Neural cell (in vitro differentiated cells): ENCODE results near the gene TIGD3. TPM values are rescaled to one million over a fixed set of nuclear protein-coding genes. Genes with fewer than 3 reads are reported as not detected.

ENCODE experiments used
- H2AFZ ChIP-seq: fragments of 200-600, 300-800 bp; sonication (generic), shearing (Covaris generic); 2 replicates; pipeline ENCODE4 v1.6.0; 2014; ENCODE audit warnings: low read depth, mild to moderate bottlenecking, antibody characterized with exemption, low read length, moderate library complexity
- H3F3A ChIP-seq: fragments of 200-600 bp; shearing (Covaris generic); 2 replicates; pipeline ENCODE4 v1.6.1; 2016; ENCODE audit warnings: mild to moderate bottlenecking, moderate library complexity, mixed read lengths, antibody characterized with exemption, low read length; ENCODE audit not compliant: insufficient read depth, poor library complexity, severe bottlenecking
- H3K27ac ChIP-seq: fragments of 200-600, 300-800 bp; sonication (generic), shearing (Covaris generic); 2 replicates; pipeline ENCODE4 v1.5.1; 2014; ENCODE audit warnings: mild to moderate bottlenecking, low read length, moderate library complexity
- H3K27me3 ChIP-seq: fragments of 300-800, 200-600 bp; sonication (generic), shearing (Covaris generic); 2 replicates; pipeline ENCODE4 v1.6.0; 2014; ENCODE audit warnings: mild to moderate bottlenecking, low read depth, low read length, moderate library complexity; ENCODE audit not compliant: insufficient read depth
- H3K36me3 ChIP-seq: fragments of 300-800, 200-600 bp; sonication (generic), shearing (Covaris generic); 2 replicates; pipeline ENCODE4 v1.5.1; 2014; ENCODE audit warnings: mild to moderate bottlenecking, antibody characterized with exemption, low read length, moderate library complexity; ENCODE audit not compliant: insufficient read depth
- H3K4me2 ChIP-seq: fragments of 300-800, 200-600 bp; sonication (generic), shearing (Covaris generic); 2 replicates; pipeline ENCODE4 v1.6.0; 2014; ENCODE audit warnings: mild to moderate bottlenecking, low read length
- H3K4me3 ChIP-seq: fragments of 300-800, 200-600 bp; sonication (generic), shearing (Covaris generic); 2 replicates; pipeline ENCODE4 v1.5.1; 2014; ENCODE audit warnings: mild to moderate bottlenecking, low read length, moderate library complexity
- H3K79me2 ChIP-seq: fragments of 200-600 bp; shearing (Covaris generic); replicated peaks from 2 replicates; pipeline ENCODE4 v1.6.0; 2014; ENCODE audit warnings: mild to moderate bottlenecking, low read length, moderate library complexity; ENCODE audit not compliant: insufficient read depth
- H3K9ac ChIP-seq: fragments of 300-800, 200-600 bp; sonication (generic), shearing (Covaris generic); 2 replicates; pipeline ENCODE4 v1.6.1; 2016; ENCODE audit warnings: mild to moderate bottlenecking, low read length, mixed read lengths
- H3K9me2 ChIP-seq: fragments of 200-600 bp; shearing (Covaris generic); 2 replicates; pipeline ENCODE4 v1.6.1; 2016; ENCODE audit warnings: mild to moderate bottlenecking, low read length, mixed read lengths; ENCODE audit not compliant: insufficient read depth
- H3K9me3 ChIP-seq: fragments of 200-600, 300-800 bp; sonication (generic), shearing (Covaris generic); 2 replicates; pipeline ENCODE4 v1.6.1; 2016; ENCODE audit warnings: mild to moderate bottlenecking, mixed run types, low read length, moderate library complexity, mixed read lengths
- H4K20me1 ChIP-seq: fragments of 200-600 bp; shearing (Covaris generic); 2 replicates; pipeline ENCODE4 v1.6.1; 2016; ENCODE audit warnings: mild to moderate bottlenecking, mixed run types; ENCODE audit not compliant: insufficient read depth
- EP300 ChIP-seq: fragments of 450-650 bp; conservative IDR thresholded peaks from 2 replicates; pipeline ENCODE4 v1.6.1; 2014; ENCODE audit warnings: antibody characterized with exemption, mild to moderate bottlenecking, moderate library complexity; ENCODE audit not compliant: poor library complexity, severe bottlenecking
- EZH2 ChIP-seq: fragments of 200-600, 300-800 bp; shearing (Covaris generic), sonication (generic); IDR thresholded peaks from 2 replicates; pipeline ENCODE4 v1.6.1; 2014; ENCODE audit warnings: antibody characterized with exemption, low read length, borderline replicate concordance, mild to moderate bottlenecking; ENCODE audit not compliant: insufficient read depth, poor library complexity, severe bottlenecking
- MXI1 ChIP-seq: fragments of 450-650 bp; conservative IDR thresholded peaks from 2 replicates; pipeline ENCODE4 v1.6.1; 2014; ENCODE audit warnings: antibody characterized with exemption, mild to moderate bottlenecking; ENCODE audit not compliant: poor library complexity, severe bottlenecking
- POLR2AphosphoS5 ChIP-seq: IDR thresholded peaks from 2 replicates; pipeline ENCODE4 v1.6.1; 2012
- RAD21 ChIP-seq: fragments of 450-650 bp; conservative IDR thresholded peaks from 2 replicates; pipeline ENCODE4 v1.6.1; 2014; ENCODE audit warnings: antibody characterized with exemption, mild to moderate bottlenecking, moderate library complexity
- SMC3 ChIP-seq: fragments of 450-650 bp; conservative IDR thresholded peaks from 2 replicates; pipeline ENCODE4 v1.6.1; 2014; ENCODE audit warnings: antibody characterized with exemption, mild to moderate bottlenecking, moderate library complexity; ENCODE audit not compliant: poor library complexity
- TAF1 ChIP-seq: IDR thresholded peaks from 2 replicates; pipeline ENCODE4 v1.6.1; 2012; ENCODE audit warnings: low read depth
- polyA plus RNA-seq: library from polyadenylated mRNA; depleted of rRNA; stranded (reverse); fragments of >200 nt; gene quantifications from 2 replicates; pipeline ENCODE4 v1.2.3, GENCODE V29; 2014
- TF ChIP-seq, protein P1 (sequence below): IDR thresholded peaks from 2 replicates; pipeline ENCODE4 v1.6.1; 2012; ENCODE audit warnings: borderline replicate concordance
- TF ChIP-seq, protein P2 (sequence below): fragments of 450-650 bp; IDR thresholded peaks from 2 replicates; pipeline ENCODE4 v1.5.1; 2014; ENCODE audit warnings: antibody characterized with exemption, mild to moderate bottlenecking, moderate library complexity; ENCODE audit not compliant: poor library complexity, severe bottlenecking

TIGD3 gene
- polyA plus RNA-seq, 1 donor from 2014 or later: 16.1 TPM

DNA sequence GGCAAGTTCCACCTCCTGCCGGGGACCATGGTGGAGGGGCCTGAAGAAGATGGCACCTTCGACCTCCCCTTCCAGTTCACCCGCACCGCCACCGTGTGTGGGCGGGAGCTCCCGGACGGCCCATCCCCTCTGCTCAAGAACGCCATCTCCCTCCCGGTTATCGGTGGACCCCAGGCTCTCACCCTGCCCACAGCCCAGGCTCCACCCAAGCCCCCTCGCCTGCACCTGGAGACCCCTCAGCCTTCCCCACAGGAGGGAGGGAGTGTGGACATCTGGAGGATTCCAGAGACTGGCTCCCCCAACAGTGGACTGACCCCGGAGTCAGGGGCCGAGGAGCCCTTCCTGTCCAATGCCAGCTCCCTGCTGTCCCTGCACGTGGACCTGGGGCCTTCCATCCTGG is 33.5 kb upstream of the TIGD3 start:
- no peak overlapping the region for H3K27ac ChIP-seq

DNA sequence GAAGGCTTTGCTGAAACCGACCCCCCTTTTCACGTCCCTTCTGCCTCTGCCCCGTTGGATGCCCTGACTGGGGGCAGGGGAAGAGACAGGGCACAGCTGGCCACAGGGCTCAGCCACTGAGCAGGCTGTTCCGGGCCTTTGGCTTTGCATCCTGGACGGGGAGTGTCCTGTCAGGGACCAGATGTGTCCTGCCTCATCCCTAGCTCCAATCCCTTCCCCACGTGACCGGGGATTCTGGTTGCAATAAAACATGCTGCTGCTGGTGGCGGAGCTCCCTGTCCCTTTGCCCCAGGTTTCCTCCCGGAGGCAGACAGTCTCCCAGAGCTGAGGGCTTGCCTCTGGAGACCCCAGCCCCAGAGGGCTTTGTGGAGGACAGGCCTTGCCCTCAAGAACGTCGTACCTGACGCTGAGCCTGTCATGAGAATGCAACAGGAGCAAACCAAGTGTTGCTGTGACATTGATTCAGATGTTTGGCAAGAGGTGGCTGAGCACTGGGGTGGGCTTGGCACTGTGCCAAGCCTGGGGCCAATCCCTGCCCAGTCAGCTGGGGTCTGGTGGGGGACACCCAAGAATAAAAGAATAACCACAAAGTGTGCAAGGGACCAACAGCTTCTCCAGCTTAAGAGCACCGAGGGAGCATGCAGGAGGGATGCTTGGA is 32.6 kb upstream of the TIGD3 start:
- H3K27me3 ChIP-seq: no peaks in the 10 kb centered on the region
- no peak overlapping the region for H3K9ac ChIP-seq
- H3K4me2 ChIP-seq: no peak overlapping the region
- no peaks in the 10 kb centered on the region for H3K9me2 ChIP-seq
- H3K9me3 ChIP-seq: no peaks in the 10 kb centered on the region
- no peaks in the 10 kb centered on the region for H3K36me3 ChIP-seq
- TF ChIP-seq, protein P1, sequence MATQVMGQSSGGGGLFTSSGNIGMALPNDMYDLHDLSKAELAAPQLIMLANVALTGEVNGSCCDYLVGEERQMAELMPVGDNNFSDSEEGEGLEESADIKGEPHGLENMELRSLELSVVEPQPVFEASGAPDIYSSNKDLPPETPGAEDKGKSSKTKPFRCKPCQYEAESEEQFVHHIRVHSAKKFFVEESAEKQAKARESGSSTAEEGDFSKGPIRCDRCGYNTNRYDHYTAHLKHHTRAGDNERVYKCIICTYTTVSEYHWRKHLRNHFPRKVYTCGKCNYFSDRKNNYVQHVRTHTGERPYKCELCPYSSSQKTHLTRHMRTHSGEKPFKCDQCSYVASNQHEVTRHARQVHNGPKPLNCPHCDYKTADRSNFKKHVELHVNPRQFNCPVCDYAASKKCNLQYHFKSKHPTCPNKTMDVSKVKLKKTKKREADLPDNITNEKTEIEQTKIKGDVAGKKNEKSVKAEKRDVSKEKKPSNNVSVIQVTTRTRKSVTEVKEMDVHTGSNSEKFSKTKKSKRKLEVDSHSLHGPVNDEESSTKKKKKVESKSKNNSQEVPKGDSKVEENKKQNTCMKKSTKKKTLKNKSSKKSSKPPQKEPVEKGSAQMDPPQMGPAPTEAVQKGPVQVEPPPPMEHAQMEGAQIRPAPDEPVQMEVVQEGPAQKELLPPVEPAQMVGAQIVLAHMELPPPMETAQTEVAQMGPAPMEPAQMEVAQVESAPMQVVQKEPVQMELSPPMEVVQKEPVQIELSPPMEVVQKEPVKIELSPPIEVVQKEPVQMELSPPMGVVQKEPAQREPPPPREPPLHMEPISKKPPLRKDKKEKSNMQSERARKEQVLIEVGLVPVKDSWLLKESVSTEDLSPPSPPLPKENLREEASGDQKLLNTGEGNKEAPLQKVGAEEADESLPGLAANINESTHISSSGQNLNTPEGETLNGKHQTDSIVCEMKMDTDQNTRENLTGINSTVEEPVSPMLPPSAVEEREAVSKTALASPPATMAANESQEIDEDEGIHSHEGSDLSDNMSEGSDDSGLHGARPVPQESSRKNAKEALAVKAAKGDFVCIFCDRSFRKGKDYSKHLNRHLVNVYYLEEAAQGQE: no peak
- no peak for TF ChIP-seq POLR2AphosphoS5
- TF ChIP-seq MXI1: no peak
- TF ChIP-seq RAD21: no peak
- TF ChIP-seq EP300: no peak
- no peak for TF ChIP-seq TAF1
- no peak for TF ChIP-seq SMC3
- TF ChIP-seq EZH2: no peak
- TF ChIP-seq, protein P2, sequence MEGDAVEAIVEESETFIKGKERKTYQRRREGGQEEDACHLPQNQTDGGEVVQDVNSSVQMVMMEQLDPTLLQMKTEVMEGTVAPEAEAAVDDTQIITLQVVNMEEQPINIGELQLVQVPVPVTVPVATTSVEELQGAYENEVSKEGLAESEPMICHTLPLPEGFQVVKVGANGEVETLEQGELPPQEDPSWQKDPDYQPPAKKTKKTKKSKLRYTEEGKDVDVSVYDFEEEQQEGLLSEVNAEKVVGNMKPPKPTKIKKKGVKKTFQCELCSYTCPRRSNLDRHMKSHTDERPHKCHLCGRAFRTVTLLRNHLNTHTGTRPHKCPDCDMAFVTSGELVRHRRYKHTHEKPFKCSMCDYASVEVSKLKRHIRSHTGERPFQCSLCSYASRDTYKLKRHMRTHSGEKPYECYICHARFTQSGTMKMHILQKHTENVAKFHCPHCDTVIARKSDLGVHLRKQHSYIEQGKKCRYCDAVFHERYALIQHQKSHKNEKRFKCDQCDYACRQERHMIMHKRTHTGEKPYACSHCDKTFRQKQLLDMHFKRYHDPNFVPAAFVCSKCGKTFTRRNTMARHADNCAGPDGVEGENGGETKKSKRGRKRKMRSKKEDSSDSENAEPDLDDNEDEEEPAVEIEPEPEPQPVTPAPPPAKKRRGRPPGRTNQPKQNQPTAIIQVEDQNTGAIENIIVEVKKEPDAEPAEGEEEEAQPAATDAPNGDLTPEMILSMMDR: no peak
- no peak overlapping the region for H2AFZ ChIP-seq
- no peaks in the 10 kb centered on the region for H3K79me2 ChIP-seq
- no peak overlapping the region for H3K4me3 ChIP-seq
- H3F3A ChIP-seq: no peaks in the 10 kb centered on the region
- no peaks in the 10 kb centered on the region for H4K20me1 ChIP-seq
- H3K27ac ChIP-seq: no peak overlapping the region

More for the DNA sequence above, 33.5 kb upstream of the TIGD3 start:
- Histone ChIP-seq H3K79me2 (no peaks in the 10 kb centered on the region), H3K4me2 (no peak overlapping the region), H3F3A (no peaks in the 10 kb centered on the region), H3K9me2 (no peaks in the 10 kb centered on the region), H2AFZ (no peak overlapping the region), H4K20me1 (no peaks in the 10 kb centered on the region), H3K9ac (no peak overlapping the region), H3K4me3 (no peak overlapping the region), H3K9me3 (no peaks in the 10 kb centered on the region), H3K27me3 (no peaks in the 10 kb centered on the region), H3K36me3 (no peaks in the 10 kb centered on the region)
- TF ChIP-seq TAF1: no peak
- no peak for TF ChIP-seq POLR2AphosphoS5
- no peak for TF ChIP-seq RAD21
- TF ChIP-seq, protein P2: no peak
- no peak for TF ChIP-seq MXI1
- TF ChIP-seq, protein P1: no peak
- no peak for TF ChIP-seq EZH2
- no peak for TF ChIP-seq EP300
- no peak for TF ChIP-seq SMC3
